H1 (cell line): ENCODE data around the gene GRK6. TPM values are rescaled to one million over a fixed set of nuclear protein-coding genes. Genes with fewer than 3 reads are reported as not detected.

Source experiments
- CTCF ChIA-PET: fragments of 300-600 bp; sonication (Branson Sonifier 250); formaldehyde crosslinking; loops from one replicate; lab custom pipeline; 2021; ENCODE audit not compliant: partially characterized antibody; lab: Charles Lee
- POLR2A ChIA-PET: fragments of 300-600 bp; sonication (Branson Sonifier 250); formaldehyde crosslinking; loops from one replicate; lab custom pipeline; 2021; ENCODE audit warnings: inconsistent platforms; ENCODE audit not compliant: partially characterized antibody; lab: Charles Lee
- DNase-seq, 2 experiments: peaks; one replicate each; pipeline versions ENCODE4 v3.0.0 to v3.0.0-alpha.2; 2010 to 2022; ENCODE audit warnings: low spot score in 2 of 2, low read depth in 1 of 2, mixed read lengths in 1 of 2
- FAIRE-seq: peaks from 2 replicates; lab custom pipeline; 2011; peaks lifted over from hg19 to GRCh38; lab: Jason Lieb, UNC
- H2AFZ ChIP-seq: 2 replicates; pipeline ENCODE4 v1.8.1; 2012; ENCODE audit warnings: low read length, inconsistent platforms
- H2AK5ac ChIP-seq: 2 replicates; pipeline ENCODE4 v1.6.1; 2013; ENCODE audit warnings: low read depth, low read length
- H2BK120ac ChIP-seq: replicated peaks from 2 replicates; pipeline ENCODE3; 2013; ENCODE audit warnings: low read depth, low read length, inconsistent platforms
- H2BK12ac ChIP-seq: 2 replicates; pipeline ENCODE4 v1.6.1; 2013; ENCODE audit warnings: low read depth, low read length
- H2BK15ac ChIP-seq: 2 replicates; pipeline ENCODE4 v1.6.1; 2013; ENCODE audit warnings: low read length
- H2BK20ac ChIP-seq: 2 replicates; pipeline ENCODE4 v1.6.1; 2013; ENCODE audit warnings: low read length
- H2BK5ac ChIP-seq: 2 replicates; pipeline ENCODE4 v1.6.1; 2013; ENCODE audit warnings: low read depth, low read length
- H3K14ac ChIP-seq: 2 replicates; pipeline ENCODE4 v1.6.1; 2013; ENCODE audit warnings: inconsistent platforms; ENCODE audit not compliant: insufficient read length
- H3K18ac ChIP-seq: 2 replicates; pipeline ENCODE4 v1.6.1; 2013; ENCODE audit warnings: low read length; ENCODE audit errors: extremely low read depth
- H3K23ac ChIP-seq: 2 replicates; pipeline ENCODE4 v1.6.1; 2013; ENCODE audit warnings: inconsistent platforms; ENCODE audit not compliant: insufficient read length
- H3K23me2 ChIP-seq: 2 replicates; pipeline ENCODE4 v1.6.1; 2013; ENCODE audit warnings: low read depth, low read length
- H3K27ac ChIP-seq: 2 replicates; pipeline ENCODE4 v1.6.1; 2011; ENCODE audit warnings: low read depth, low read length, inconsistent platforms
- H3K27me3 ChIP-seq, 4 experiments: replicated peaks in 1 of 4; 1 replicate in 1 of 4; 2 replicates in 3 of 4; pipeline versions ENCODE4 v1.6.1 to v1.8.1; 2011 to 2013; ENCODE audit warnings: low read length in 3 of 4, mild to moderate bottlenecking in 3 of 4, inconsistent platforms in 2 of 4, mixed read lengths in 2 of 4, moderate library complexity in 1 of 4; ENCODE audit not compliant: control insufficient read depth in 3 of 4, insufficient read depth in 3 of 4; ENCODE audit errors: extremely low read depth in 1 of 4
- H3K36me3 ChIP-seq, 4 experiments: 2 replicates each; pipeline versions ENCODE4 v1.6.1 to v1.8.1; 2011 to 2013; ENCODE audit warnings: mild to moderate bottlenecking in 4 of 4, low read length in 3 of 4, moderate library complexity in 2 of 4, control low read depth in 1 of 4, inconsistent platforms in 1 of 4; ENCODE audit not compliant: insufficient read depth in 4 of 4, control insufficient read depth in 2 of 4
- H3K4ac ChIP-seq: replicated peaks from 2 replicates; pipeline ENCODE3; 2013; ENCODE audit warnings: low read length, low read depth, mixed read lengths, inconsistent platforms; ENCODE audit not compliant: insufficient read length
- H3K4me1 ChIP-seq, 4 experiments: replicated peaks in 1 of 4; 1 replicate in 1 of 4; 2 replicates in 3 of 4; pipeline versions ENCODE4 v1.6.1 to v1.8.1; 2011 to 2013; ENCODE audit warnings: low read length in 3 of 4, inconsistent platforms in 2 of 4, mixed read lengths in 1 of 4; ENCODE audit not compliant: insufficient read depth in 4 of 4, control insufficient read depth in 3 of 4
- H3K4me2 ChIP-seq, 2 experiments: 2 replicates each; pipeline versions ENCODE4 v1.6.1 to v1.8.1; 2011 to 2013; ENCODE audit warnings: low read depth in 2 of 2, low read length in 2 of 2, control low read depth in 1 of 2, inconsistent platforms in 1 of 2, mild to moderate bottlenecking in 1 of 2; ENCODE audit not compliant: insufficient read depth in 1 of 2
- H3K4me3 ChIP-seq, 4 experiments: fragments of 200-600, 300-600 bp in 1 of 4; sonication (generic), shearing (Covaris generic), sonication (Bioruptor Twin) in 1 of 4; 2 replicates each; pipeline versions ENCODE4 v1.5.1 to v1.8.1; 2011 to 2016; ENCODE audit warnings: low read length in 4 of 4, low read depth in 3 of 4, control low read depth in 2 of 4, inconsistent platforms in 2 of 4, mild to moderate bottlenecking in 2 of 4, mixed read lengths in 1 of 4, moderate library complexity in 1 of 4; ENCODE audit not compliant: insufficient read depth in 2 of 4; ENCODE audit errors: extremely low read depth in 1 of 4
- H3K56ac ChIP-seq: replicated peaks from 2 replicates; pipeline ENCODE3; 2013; ENCODE audit warnings: low read depth, mild to moderate bottlenecking, mixed read lengths, low read length, inconsistent platforms; ENCODE audit not compliant: insufficient read length
- H3K79me1 ChIP-seq: 2 replicates; pipeline ENCODE4 v1.6.1; 2013; ENCODE audit warnings: low read depth, low read length, control low read depth
- H3K79me2 ChIP-seq, 2 experiments: 2 replicates each; pipeline versions ENCODE4 v1.6.1 to v1.8.1; 2012 to 2013; ENCODE audit warnings: low read length in 2 of 2, mild to moderate bottlenecking in 2 of 2, inconsistent platforms in 1 of 2; ENCODE audit not compliant: insufficient read depth in 2 of 2, control insufficient read depth in 1 of 2
- H3K9ac ChIP-seq, 4 experiments: replicated peaks in 1 of 4; 1 replicate in 1 of 4; 2 replicates in 3 of 4; pipeline versions ENCODE4 v1.6.1 to v1.8.1; 2011 to 2013; ENCODE audit warnings: low read depth in 3 of 4, low read length in 3 of 4, control low read depth in 2 of 4, mild to moderate bottlenecking in 2 of 4, moderate library complexity in 2 of 4, inconsistent platforms in 1 of 4; ENCODE audit errors: extremely low read depth in 1 of 4
- H3K9me3 ChIP-seq, 2 experiments: 2 replicates each; pipeline versions ENCODE4 v1.6.1 to v1.8.1; 2012 to 2013; ENCODE audit warnings: mild to moderate bottlenecking in 2 of 2, moderate library complexity in 2 of 2, control low read depth in 1 of 2, inconsistent platforms in 1 of 2, low read depth in 1 of 2, low read length in 1 of 2, mixed read lengths in 1 of 2; ENCODE audit not compliant: insufficient read depth in 2 of 2
- H4K20me1 ChIP-seq, 2 experiments: replicated peaks in 1 of 2; 2 replicates each; pipeline versions ENCODE3 to v1.8.1; 2011 to 2013; ENCODE audit warnings: inconsistent platforms in 2 of 2, low read length in 2 of 2, mild to moderate bottlenecking in 1 of 2; ENCODE audit not compliant: insufficient read depth in 2 of 2, control insufficient read depth in 1 of 2
- H4K5ac ChIP-seq: 2 replicates; pipeline ENCODE4 v1.6.1; 2013; ENCODE audit warnings: low read length, low read depth, mixed read lengths, inconsistent platforms; ENCODE audit not compliant: insufficient read length
- H4K8ac ChIP-seq: 2 replicates; pipeline ENCODE4 v1.8.0; 2013; ENCODE audit warnings: mild to moderate bottlenecking, moderate library complexity, low read length, inconsistent platforms; ENCODE audit not compliant: insufficient read depth; ENCODE audit errors: extremely low read depth
- H4K91ac ChIP-seq: replicated peaks from 2 replicates; pipeline ENCODE3; 2013; ENCODE audit warnings: low read length, mixed read lengths, inconsistent platforms; ENCODE audit not compliant: insufficient read length
- BRCA1 ChIP-seq: IDR thresholded peaks from 2 replicates; pipeline ENCODE4 v1.6.1; 2012; ENCODE audit warnings: low read depth, low read length, improper control_type of control experiment
- CTBP2 ChIP-seq: IDR thresholded peaks from 2 replicates; pipeline ENCODE4 v1.7.0; 2011; ENCODE audit warnings: borderline replicate concordance, mild to moderate bottlenecking, moderate library complexity, mixed read lengths, low read length; ENCODE audit not compliant: insufficient read depth, insufficient read length
- GABPA ChIP-seq: IDR thresholded peaks from 2 replicates; pipeline ENCODE4 v1.6.1; 2011; ENCODE audit warnings: mild to moderate bottlenecking, low read length, moderate library complexity, borderline replicate concordance; ENCODE audit not compliant: insufficient read depth
- RAD21 ChIP-seq, 2 experiments: IDR thresholded peaks in 1 of 2; conservative IDR thresholded peaks in 1 of 2; 2 replicates each; pipeline ENCODE4 v1.6.1; 2011; ENCODE audit warnings: low read depth in 2 of 2, low read length in 2 of 2, improper control_type of control experiment in 1 of 2, inconsistent platforms in 1 of 2, mild to moderate bottlenecking in 1 of 2, moderate library complexity in 1 of 2
- SP1 ChIP-seq: IDR thresholded peaks from 2 replicates; pipeline ENCODE4 v1.6.1; 2011; ENCODE audit warnings: low read depth, low read length
- WGBS, 2 experiments: shearing (Covaris generic) in 1 of 2; methylation state at CpG; one replicate each; pipeline versions ENCODE4 v1.1.6 to v1.1.7; 2013 to 2015; ENCODE audit warnings: low lambda C conversion rate in 2 of 2, mixed read lengths in 2 of 2, inconsistent platforms in 1 of 2, low coverage in 1 of 2, missing lambda C conversion rate in 1 of 2; ENCODE audit not compliant: insufficient replicate concordance in 2 of 2, insufficient coverage in 1 of 2, insufficient read length in 1 of 2; ENCODE audit errors: extremely low coverage in 1 of 2, missing lambda C conversion rate in 1 of 2; 5-methylcytosine and 5-hydroxymethylcytosine counted together
- polyA plus RNA-seq, 7 experiments: library from polyadenylated mRNA; depleted of rRNA in 3 of 7; stranded (reverse) in 5 of 7; unstranded in 2 of 7; fragments of >200 nt in 5 of 7; fragments of 200-250 nt in 2 of 7; gene quantifications; 1 replicate in 5 of 7; 2 replicates in 1 of 7; 4 replicates in 1 of 7; pipeline versions ENCODE4 v1.2.1 to v1.2.3, GENCODE V29; 2011 to 2013; ENCODE audit warnings: missing spikeins in 2 of 7, mixed read lengths in 2 of 7
- total RNA-seq: library from RNA; stranded (reverse); fragmentation: NEBNext Ultra II Directional; extraction: Animal tissue kit (Norgen Biotek cat#: 25700); gene quantifications from 2 replicates; pipeline ENCODE4 v1.2.1, GENCODE V29; 2021

The GRK6 gene
- total and polyA plus RNA-seq, 2 of the 8 experiments (the other 6 are each of a cell fraction or from before 2014, with no cell fraction given) = 31.8 to 57.8 TPM

DNA sequence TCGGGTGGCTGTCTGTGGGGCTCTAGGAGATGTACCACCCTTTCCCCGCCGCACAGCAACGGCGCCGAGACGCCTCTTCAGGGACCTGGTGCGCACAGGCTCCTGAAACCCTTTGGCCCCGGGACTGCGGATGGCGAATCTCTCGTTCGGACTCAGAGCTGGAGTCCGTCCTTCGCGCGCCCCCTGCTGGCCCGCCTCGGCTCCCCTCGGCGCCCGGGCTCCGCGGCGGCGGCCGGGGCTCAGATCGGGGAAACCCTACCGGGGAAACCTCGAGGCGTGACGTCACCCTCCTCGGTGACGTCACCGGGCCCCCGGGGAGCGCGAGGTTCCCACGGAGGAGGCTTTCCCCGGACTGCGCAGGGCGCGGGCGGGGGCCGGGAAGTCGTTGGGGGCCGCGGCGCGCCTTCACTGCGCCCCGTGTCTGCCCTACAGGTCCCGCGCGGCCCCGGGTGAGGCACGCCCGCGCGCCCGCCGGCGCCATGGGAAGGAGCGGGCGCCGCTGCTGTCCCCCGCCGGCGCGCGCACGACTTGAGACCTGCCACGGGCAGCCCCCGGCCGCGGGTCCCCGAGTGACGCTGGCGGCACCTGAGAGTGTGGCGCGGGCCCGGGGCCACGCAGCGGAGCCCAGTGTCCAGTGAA lies 28.0 kb downstream of the GRK6 start:
- Histone ChIP-seq H4K91ac (peak overlapping the region; percentile 82), H3K18ac (peak overlapping the region; percentile 51; the same call in 1 of the 2 replicates), H3K27ac (peak overlapping the region; percentile 86; the same call in 1 of the 2 replicates), H2BK12ac (no peak overlapping the region), H3K27me3 (peaks cover 0 to 10% (median 8%) of the 10 kb centered on the region in 4 experiments; a peak in 2 of 7 replicates), H3K36me3 (peaks cover 11 to 26% (median 23%) of the 10 kb centered on the region in 4 experiments; a peak in 7 of 8 replicates), H3K9me3 (no peaks in the 10 kb centered on the region), H3K4me1 (peaks cover 0 to 22% (median 10%) of the 10 kb centered on the region in 4 experiments; a peak in 6 of 7 replicates), H3K9ac (peak overlapping the region; percentile 39 to 96 (median 90); a peak in 6 of 7 replicates), H2BK15ac (no peak overlapping the region), H4K8ac (peak overlapping the region; percentile 90), H4K20me1 (peaks cover 22 to 23% of the 10 kb centered on the region in 2 experiments), H4K5ac (no peak overlapping the region), H3K14ac (no peak overlapping the region), H2BK120ac (no peak overlapping the region), H3K4me3 (peak overlapping the region; percentile 47 to 86 (median 81)), H3K23me2 (peaks cover 15% of the 10 kb centered on the region; the same call in 1 of the 2 replicates), H3K79me2 (no peaks in the 10 kb centered on the region), H2AK5ac (no peak overlapping the region), H2AFZ (no peak overlapping the region), H2BK5ac (0 out of 2 replicates have a peak overlapping the region, but pooled peaks have one; percentile 66), H3K23ac (no peak overlapping the region), H3K4ac (no peak overlapping the region), H3K79me1 (no peaks in the 10 kb centered on the region; the same call in 1 of the 2 replicates), H3K56ac (no peak overlapping the region), H3K4me2 (peak overlapping the region; percentile 81 to 93), H2BK20ac (no peak overlapping the region)
- ChIA-PET POLR2A (interaction anchor here (0.7 to 67.5 kb wide), 34 partner anchors 15 to 666 kb away, joined by 3 to 3349 read pairs (median 6); partner anchors contain the start of genes DBN1, DOK3, F12 and GRK6), CTCF (interaction anchor here (0.6 to 23.6 kb wide), 24 partner anchors 9 to 146 kb away, joined by 3 to 430 read pairs (median 7); partner anchors contain the start of genes F12, MXD3, PFN3 and PRR7)
- DNase-seq = peak in 1 of 2 experiments; percentile 98
- 1% methylated on average over 65 of the region's 84 CpGs; no CpG with 5 or more reads in 1 of the 2 experiments for WGBS, 2 experiments
- no peak for FAIRE-seq
- peak; percentile 72 to 85 for TF ChIP-seq RAD21 (IDR thresholded peaks at IDR 0.05 in 1 of 2, conservative IDR thresholded peaks at IDR 0.05 in 1 of 2; ENCODE audit: low read depth in 2 of 2, low read length in 2 of 2)
- no peak for TF ChIP-seq CTBP2
- no peak for TF ChIP-seq SP1
- 0 out of 2 replicates have a peak, but pooled peaks have one; percentile 53 for TF ChIP-seq GABPA
- TF ChIP-seq BRCA1 = peak; percentile 35; the same call in 1 of the 2 replicates
